Neural progenitor cell (in vitro differentiated cells): ENCODE results near the gene ADAM23. TPM values are rescaled to one million over a fixed set of nuclear protein-coding genes. Genes with fewer than 3 reads are reported as not detected.

Source experiments
- DNase-seq: peaks from one replicate; pipeline ENCODE4 v3.0.0-alpha.2; 2016; ENCODE audit warnings: low spot score
- H2AFZ ChIP-seq: fragments of 200-600 bp; sonication (generic); replicated peaks from 2 replicates; pipeline ENCODE4 v1.6.1; 2016; ENCODE audit warnings: antibody characterized with exemption
- H3F3A ChIP-seq: fragments of 200-600 bp; sonication (generic); 2 replicates; pipeline ENCODE4 v1.6.1; 2016; ENCODE audit warnings: antibody characterized with exemption, low read depth
- H3K27ac ChIP-seq: fragments of 200-600 bp; sonication (generic); 2 replicates; pipeline ENCODE4 v1.5.1; 2016; ENCODE audit warnings: mild to moderate bottlenecking
- H3K27me3 ChIP-seq: fragments of 200-600 bp; sonication (generic); 2 replicates; pipeline ENCODE4 v1.6.1; 2016; ENCODE audit warnings: mild to moderate bottlenecking, moderate library complexity
- H3K36me3 ChIP-seq: fragments of 200-600 bp; sonication (generic); 2 replicates; pipeline ENCODE4 v1.5.1; 2016
- H3K4me1 ChIP-seq: fragments of 200-600 bp; sonication (generic); 2 replicates; pipeline ENCODE4 v1.6.1; 2016; ENCODE audit warnings: mixed run types
- H3K4me2 ChIP-seq: fragments of 200-600 bp; sonication (generic); 2 replicates; pipeline ENCODE4 v1.6.1; 2016
- H3K4me3 ChIP-seq: fragments of 200-600 bp; sonication (generic); 2 replicates; pipeline ENCODE4 v1.5.1; 2016
- H3K79me2 ChIP-seq: fragments of 200-600 bp; sonication (generic); 2 replicates; pipeline ENCODE4 v1.6.1; 2016; ENCODE audit warnings: low read depth
- H3K9ac ChIP-seq: fragments of 200-600 bp; sonication (generic); 2 replicates; pipeline ENCODE4 v1.6.1; 2016
- H3K9me3 ChIP-seq: fragments of 200-600 bp; sonication (generic); 2 replicates; pipeline ENCODE4 v1.5.1; 2016; ENCODE audit warnings: low read depth
- H4K20me1 ChIP-seq: fragments of 200-600 bp; sonication (generic); 2 replicates; pipeline ENCODE4 v1.6.1; 2016; ENCODE audit warnings: low read depth
- H3K27ac Mint-ChIP-seq: 3 replicates; pipeline ENCODE4 v1.8.0; 2021; ENCODE audit warnings: mixed read lengths
- H3K27me3 Mint-ChIP-seq: 2 replicates; pipeline ENCODE4 v1.8.0; 2022; ENCODE audit warnings: low read depth, mild to moderate bottlenecking, inconsistent platforms, moderate library complexity, mixed read lengths; ENCODE audit not compliant: insufficient read depth
- H3K36me3 Mint-ChIP-seq: 3 replicates; pipeline ENCODE4 v1.8.0; 2021; ENCODE audit warnings: mixed read lengths
- H3K4me1 Mint-ChIP-seq: 3 replicates; pipeline ENCODE4 v1.8.0; 2021; ENCODE audit warnings: mixed read lengths
- H3K4me3 Mint-ChIP-seq: 3 replicates; pipeline ENCODE4 v1.8.0; 2021; ENCODE audit warnings: mild to moderate bottlenecking, moderate library complexity, mixed read lengths
- H3K9me3 Mint-ChIP-seq: 3 replicates; pipeline ENCODE4 v1.8.0; 2020; ENCODE audit warnings: mixed read lengths
- EZH2 ChIP-seq: fragments of 200-600 bp; sonication (generic); IDR thresholded peaks from 2 replicates; pipeline ENCODE4 v1.6.1; 2017; ENCODE audit warnings: antibody characterized with exemption, mild to moderate bottlenecking, moderate library complexity
- EZH2phosphoT487 ChIP-seq: fragments of 200-600 bp; sonication (generic); IDR thresholded peaks from 2 replicates; pipeline ENCODE4 v1.6.1; 2017; ENCODE audit warnings: antibody characterized with exemption
- total RNA-seq: library from RNA; depleted of rRNA; stranded (reverse); fragments of >200 nt; gene quantifications from 2 replicates; pipeline ENCODE4 v1.2.3, GENCODE V29; 2015; ENCODE audit warnings: low replicate concordance
- TF ChIP-seq, protein P1 (sequence below): fragments of 200-600 bp; sonication (generic); IDR thresholded peaks from 2 replicates; pipeline ENCODE4 v1.5.1; 2017; ENCODE audit warnings: antibody characterized with exemption, mild to moderate bottlenecking

The ADAM23 gene
- total RNA-seq, 1 donor from 2014 or later, result 17.2 TPM

DNA sequence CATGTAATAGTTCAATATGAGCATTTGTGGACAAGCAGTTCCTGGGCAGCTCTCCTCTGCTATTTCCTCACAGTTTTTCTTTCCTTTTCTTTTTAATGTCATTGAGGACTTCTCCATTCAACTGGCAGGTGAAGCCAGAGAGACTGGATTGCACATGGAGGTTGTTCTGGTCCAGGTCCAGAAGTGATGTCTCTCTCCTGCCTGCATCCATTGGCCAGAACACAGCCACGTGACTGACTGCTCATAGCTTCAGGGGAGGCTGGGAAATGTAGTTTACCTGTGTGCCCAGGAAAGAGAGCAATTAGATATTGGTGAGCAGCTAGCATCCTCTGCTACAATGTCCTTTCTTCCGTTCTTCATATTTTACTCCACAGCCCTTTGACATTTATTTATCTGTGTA is 20.2 kb upstream of the ADAM23 start:
- H3K36me3 Mint-ChIP-seq, result no peaks in the 10 kb centered on the region
- no peaks in the 10 kb centered on the region for H3K4me1 ChIP-seq
- peak; percentile 39 for DNase-seq
- no peaks in the 10 kb centered on the region for H3K36me3 ChIP-seq
- no peak overlapping the region for H3K27ac Mint-ChIP-seq
- no peaks in the 10 kb centered on the region for H3K9me3 ChIP-seq
- no peak overlapping the region for H3K27ac ChIP-seq
- no peaks in the 10 kb centered on the region for H3K4me1 Mint-ChIP-seq
- peaks cover 6% of the 10 kb centered on the region for H3K9me3 Mint-ChIP-seq
- H3K4me2 ChIP-seq, result no peak overlapping the region
- H3K79me2 ChIP-seq, result no peaks in the 10 kb centered on the region
- H3K9ac ChIP-seq, result no peak overlapping the region
- H3K4me3 Mint-ChIP-seq, result no peak overlapping the region
- no peaks in the 10 kb centered on the region for H3K27me3 ChIP-seq
- H3K27me3 Mint-ChIP-seq, result no peaks in the 10 kb centered on the region
- H4K20me1 ChIP-seq, result no peaks in the 10 kb centered on the region
- no peak overlapping the region for H3K4me3 ChIP-seq
- TF ChIP-seq EZH2phosphoT487, result no peak
- TF ChIP-seq, protein P1, sequence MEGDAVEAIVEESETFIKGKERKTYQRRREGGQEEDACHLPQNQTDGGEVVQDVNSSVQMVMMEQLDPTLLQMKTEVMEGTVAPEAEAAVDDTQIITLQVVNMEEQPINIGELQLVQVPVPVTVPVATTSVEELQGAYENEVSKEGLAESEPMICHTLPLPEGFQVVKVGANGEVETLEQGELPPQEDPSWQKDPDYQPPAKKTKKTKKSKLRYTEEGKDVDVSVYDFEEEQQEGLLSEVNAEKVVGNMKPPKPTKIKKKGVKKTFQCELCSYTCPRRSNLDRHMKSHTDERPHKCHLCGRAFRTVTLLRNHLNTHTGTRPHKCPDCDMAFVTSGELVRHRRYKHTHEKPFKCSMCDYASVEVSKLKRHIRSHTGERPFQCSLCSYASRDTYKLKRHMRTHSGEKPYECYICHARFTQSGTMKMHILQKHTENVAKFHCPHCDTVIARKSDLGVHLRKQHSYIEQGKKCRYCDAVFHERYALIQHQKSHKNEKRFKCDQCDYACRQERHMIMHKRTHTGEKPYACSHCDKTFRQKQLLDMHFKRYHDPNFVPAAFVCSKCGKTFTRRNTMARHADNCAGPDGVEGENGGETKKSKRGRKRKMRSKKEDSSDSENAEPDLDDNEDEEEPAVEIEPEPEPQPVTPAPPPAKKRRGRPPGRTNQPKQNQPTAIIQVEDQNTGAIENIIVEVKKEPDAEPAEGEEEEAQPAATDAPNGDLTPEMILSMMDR, result no peak
- no peak for TF ChIP-seq EZH2
- peak overlapping the region; percentile 22 for H2AFZ ChIP-seq
- no peaks in the 10 kb centered on the region for H3F3A ChIP-seq

DNA sequence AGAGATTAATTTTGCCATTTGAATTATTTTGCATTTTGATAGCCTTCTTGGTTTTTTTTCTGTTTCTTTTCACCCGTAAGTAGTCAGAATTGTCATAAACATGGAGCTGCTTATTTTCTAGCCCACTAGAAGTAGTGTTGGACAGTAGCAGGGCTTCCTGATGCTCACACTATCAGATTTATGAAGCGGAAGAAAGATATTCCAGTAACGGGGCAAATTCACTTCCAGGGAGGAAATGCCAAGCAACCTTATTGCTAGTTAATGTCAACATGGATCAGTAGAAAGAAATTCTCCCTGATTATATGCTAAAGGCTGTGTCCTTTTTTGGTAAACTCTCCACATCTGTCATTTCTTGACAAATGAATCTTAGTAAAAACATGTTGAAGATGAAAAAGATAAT is 19.2 kb upstream of the ADAM23 start:
- no peak for DNase-seq

DNA sequence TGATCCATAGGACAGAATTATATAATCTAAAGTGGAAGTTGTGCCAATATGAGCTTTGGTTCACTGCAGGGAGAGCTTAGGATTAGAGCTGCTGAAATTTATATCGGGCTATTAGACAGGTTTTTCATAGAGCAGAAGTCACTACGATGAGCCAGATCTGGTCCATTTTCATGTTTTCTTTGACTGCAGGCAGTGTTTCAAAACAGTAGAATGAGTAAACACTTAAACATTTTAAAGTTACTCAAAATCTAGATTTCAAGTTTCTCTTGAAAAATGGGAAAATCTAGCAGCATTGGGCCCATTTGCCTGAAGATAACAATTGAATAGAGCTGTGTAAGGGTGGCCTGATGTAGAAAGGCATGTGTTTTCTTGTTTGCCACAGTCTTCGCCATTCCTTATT is 14.5 kb upstream of the ADAM23 start:
- no peak overlapping the region for H2AFZ ChIP-seq
- Mint-ChIP-seq H3K27me3 (no peaks in the 10 kb centered on the region), H3K36me3 (no peaks in the 10 kb centered on the region), H3K4me1 (no peaks in the 10 kb centered on the region), H3K27ac (no peak overlapping the region), H3K4me3 (no peak overlapping the region), H3K9me3 (no peaks in the 10 kb centered on the region)
- no peaks in the 10 kb centered on the region for H3K27me3 ChIP-seq
- TF ChIP-seq, protein P1, result no peak
- TF ChIP-seq EZH2, result no peak
- no peak for TF ChIP-seq EZH2phosphoT487
- H3K27ac ChIP-seq, result no peak overlapping the region
- H3K36me3 ChIP-seq, result no peaks in the 10 kb centered on the region
- no peaks in the 10 kb centered on the region for H3K4me1 ChIP-seq
- H3K9ac ChIP-seq, result no peak overlapping the region
- H3K79me2 ChIP-seq, result no peaks in the 10 kb centered on the region
- no peak overlapping the region for H3K4me2 ChIP-seq
- no peak overlapping the region for H3K4me3 ChIP-seq
- H3F3A ChIP-seq, result no peaks in the 10 kb centered on the region
- no peaks in the 10 kb centered on the region for H4K20me1 ChIP-seq
- H3K9me3 ChIP-seq, result no peaks in the 10 kb centered on the region
- no peak for DNase-seq

More for the DNA sequence above, 19.2 kb upstream of the ADAM23 start:
- H3K79me2 ChIP-seq, result no peaks in the 10 kb centered on the region
- no peaks in the 10 kb centered on the region for H4K20me1 ChIP-seq
- H3K9ac ChIP-seq, result no peak overlapping the region
- H3K4me1 ChIP-seq, result no peaks in the 10 kb centered on the region
- TF ChIP-seq EZH2 (no peak), EZH2phosphoT487 (no peak)
- TF ChIP-seq, protein P1, result no peak
- H3K9me3 ChIP-seq, result no peaks in the 10 kb centered on the region
- no peak overlapping the region for H3K4me2 ChIP-seq
- H3K36me3 ChIP-seq, result no peaks in the 10 kb centered on the region
- Mint-ChIP-seq H3K27me3 (no peaks in the 10 kb centered on the region), H3K9me3 (no peaks in the 10 kb centered on the region), H3K27ac (no peak overlapping the region), H3K36me3 (no peaks in the 10 kb centered on the region), H3K4me1 (no peaks in the 10 kb centered on the region), H3K4me3 (no peak overlapping the region)
- no peak overlapping the region for H3K4me3 ChIP-seq
- H3K27me3 ChIP-seq, result no peaks in the 10 kb centered on the region
- H3F3A ChIP-seq, result no peaks in the 10 kb centered on the region
- no peak overlapping the region for H2AFZ ChIP-seq
- H3K27ac ChIP-seq, result no peak overlapping the region
